ENCODE data around the gene SLC35E3. TPM values are rescaled to one million over a fixed set of nuclear protein-coding genes. Genes with fewer than 3 reads are reported as not detected.

Gene SLC35E3
- total and polyA plus RNA-seq, 2 experiments from 2014 or later = 5.5 to 13.8 TPM

DNA sequence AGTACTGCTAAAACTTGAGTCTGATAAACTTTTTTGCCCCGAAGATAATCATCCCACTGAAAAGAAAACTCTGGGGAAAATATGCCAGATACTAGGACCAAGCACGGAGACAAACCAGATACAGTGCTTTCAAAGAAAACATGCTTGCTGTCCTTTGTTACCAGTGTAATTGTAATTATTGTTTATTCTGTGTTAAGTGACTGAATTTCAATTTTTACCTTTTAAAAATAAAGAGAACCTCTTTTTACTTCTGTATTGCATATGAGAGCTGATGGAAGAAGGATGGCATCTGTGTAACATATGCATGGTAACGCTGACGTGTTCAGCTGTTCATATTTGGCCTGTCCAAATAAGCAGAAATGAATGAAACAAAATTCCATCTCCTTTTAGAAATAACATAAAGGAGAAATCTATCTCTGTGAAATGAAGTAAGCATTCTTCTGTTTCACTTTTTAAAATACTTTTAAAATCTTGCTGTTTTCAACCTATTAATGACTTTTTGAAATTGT is 22.5 kb downstream of the SLC35E3 start:
- Mint-ChIP-seq H3K4me3 (no peak overlapping the region), H3K4me1 (no peaks in the 10 kb centered on the region), H3K27me3 (ENCODE audit: insufficient read depth, low read depth, poor library complexity) (peaks cover 3% of the 10 kb centered on the region), H3K36me3 (ENCODE audit: low read depth) (peaks cover 19% of the 10 kb centered on the region), H3K9me3 (no peaks in the 10 kb centered on the region), H3K27ac (no peak overlapping the region)
- Histone ChIP-seq H4K20me1 (replicated peaks; ENCODE audit: insufficient read depth) (no peaks in the 10 kb centered on the region), H3K4me2 (no peak overlapping the region), H3K27ac (ENCODE audit: low read depth) (no peak overlapping the region), H3K4me3 (no peak overlapping the region), H3K79me2 (replicated peaks; ENCODE audit: insufficient read depth) (no peaks in the 10 kb centered on the region), H2AFZ (no peak overlapping the region), H3K27me3 (ENCODE audit: insufficient read depth) (no peaks in the 10 kb centered on the region), H3K36me3 (ENCODE audit: insufficient read depth) (peaks cover 6% of the 10 kb centered on the region; the same call in 1 of the 2 replicates), H3F3A (replicated peaks; ENCODE audit: low read depth) (no peaks in the 10 kb centered on the region), H3K9me2 (ENCODE audit: insufficient read depth) (no peaks in the 10 kb centered on the region), H3K4me1 (ENCODE audit: insufficient read depth) (no peaks in the 10 kb centered on the region)
- TF ChIP-seq CREB1 (CRISPR knock-in tag; IDR thresholded peaks at IDR 0.05; ENCODE audit: low read depth) = no peak
- TF ChIP-seq, protein P1, sequence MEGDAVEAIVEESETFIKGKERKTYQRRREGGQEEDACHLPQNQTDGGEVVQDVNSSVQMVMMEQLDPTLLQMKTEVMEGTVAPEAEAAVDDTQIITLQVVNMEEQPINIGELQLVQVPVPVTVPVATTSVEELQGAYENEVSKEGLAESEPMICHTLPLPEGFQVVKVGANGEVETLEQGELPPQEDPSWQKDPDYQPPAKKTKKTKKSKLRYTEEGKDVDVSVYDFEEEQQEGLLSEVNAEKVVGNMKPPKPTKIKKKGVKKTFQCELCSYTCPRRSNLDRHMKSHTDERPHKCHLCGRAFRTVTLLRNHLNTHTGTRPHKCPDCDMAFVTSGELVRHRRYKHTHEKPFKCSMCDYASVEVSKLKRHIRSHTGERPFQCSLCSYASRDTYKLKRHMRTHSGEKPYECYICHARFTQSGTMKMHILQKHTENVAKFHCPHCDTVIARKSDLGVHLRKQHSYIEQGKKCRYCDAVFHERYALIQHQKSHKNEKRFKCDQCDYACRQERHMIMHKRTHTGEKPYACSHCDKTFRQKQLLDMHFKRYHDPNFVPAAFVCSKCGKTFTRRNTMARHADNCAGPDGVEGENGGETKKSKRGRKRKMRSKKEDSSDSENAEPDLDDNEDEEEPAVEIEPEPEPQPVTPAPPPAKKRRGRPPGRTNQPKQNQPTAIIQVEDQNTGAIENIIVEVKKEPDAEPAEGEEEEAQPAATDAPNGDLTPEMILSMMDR (conservative IDR thresholded peaks at IDR 0.05; ENCODE audit: low read depth in 2 of 2) = no peak
- TF ChIP-seq, protein P2, sequence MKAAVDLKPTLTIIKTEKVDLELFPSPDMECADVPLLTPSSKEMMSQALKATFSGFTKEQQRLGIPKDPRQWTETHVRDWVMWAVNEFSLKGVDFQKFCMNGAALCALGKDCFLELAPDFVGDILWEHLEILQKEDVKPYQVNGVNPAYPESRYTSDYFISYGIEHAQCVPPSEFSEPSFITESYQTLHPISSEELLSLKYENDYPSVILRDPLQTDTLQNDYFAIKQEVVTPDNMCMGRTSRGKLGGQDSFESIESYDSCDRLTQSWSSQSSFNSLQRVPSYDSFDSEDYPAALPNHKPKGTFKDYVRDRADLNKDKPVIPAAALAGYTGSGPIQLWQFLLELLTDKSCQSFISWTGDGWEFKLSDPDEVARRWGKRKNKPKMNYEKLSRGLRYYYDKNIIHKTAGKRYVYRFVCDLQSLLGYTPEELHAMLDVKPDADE (IDR thresholded peaks at IDR 0.05) = no peak
- no peak for TF ChIP-seq STAT1 (IDR thresholded peaks at IDR 0.05; ENCODE audit: unreplicated experiment)
- TF ChIP-seq JUNB (IDR thresholded peaks at IDR 0.05; ENCODE audit: unreplicated experiment) = no peak
- TF ChIP-seq EZH2 (IDR thresholded peaks at IDR 0.05; ENCODE audit: low read depth, unreplicated experiment) = no peak
- TF ChIP-seq, protein P3, sequence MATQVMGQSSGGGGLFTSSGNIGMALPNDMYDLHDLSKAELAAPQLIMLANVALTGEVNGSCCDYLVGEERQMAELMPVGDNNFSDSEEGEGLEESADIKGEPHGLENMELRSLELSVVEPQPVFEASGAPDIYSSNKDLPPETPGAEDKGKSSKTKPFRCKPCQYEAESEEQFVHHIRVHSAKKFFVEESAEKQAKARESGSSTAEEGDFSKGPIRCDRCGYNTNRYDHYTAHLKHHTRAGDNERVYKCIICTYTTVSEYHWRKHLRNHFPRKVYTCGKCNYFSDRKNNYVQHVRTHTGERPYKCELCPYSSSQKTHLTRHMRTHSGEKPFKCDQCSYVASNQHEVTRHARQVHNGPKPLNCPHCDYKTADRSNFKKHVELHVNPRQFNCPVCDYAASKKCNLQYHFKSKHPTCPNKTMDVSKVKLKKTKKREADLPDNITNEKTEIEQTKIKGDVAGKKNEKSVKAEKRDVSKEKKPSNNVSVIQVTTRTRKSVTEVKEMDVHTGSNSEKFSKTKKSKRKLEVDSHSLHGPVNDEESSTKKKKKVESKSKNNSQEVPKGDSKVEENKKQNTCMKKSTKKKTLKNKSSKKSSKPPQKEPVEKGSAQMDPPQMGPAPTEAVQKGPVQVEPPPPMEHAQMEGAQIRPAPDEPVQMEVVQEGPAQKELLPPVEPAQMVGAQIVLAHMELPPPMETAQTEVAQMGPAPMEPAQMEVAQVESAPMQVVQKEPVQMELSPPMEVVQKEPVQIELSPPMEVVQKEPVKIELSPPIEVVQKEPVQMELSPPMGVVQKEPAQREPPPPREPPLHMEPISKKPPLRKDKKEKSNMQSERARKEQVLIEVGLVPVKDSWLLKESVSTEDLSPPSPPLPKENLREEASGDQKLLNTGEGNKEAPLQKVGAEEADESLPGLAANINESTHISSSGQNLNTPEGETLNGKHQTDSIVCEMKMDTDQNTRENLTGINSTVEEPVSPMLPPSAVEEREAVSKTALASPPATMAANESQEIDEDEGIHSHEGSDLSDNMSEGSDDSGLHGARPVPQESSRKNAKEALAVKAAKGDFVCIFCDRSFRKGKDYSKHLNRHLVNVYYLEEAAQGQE (IDR thresholded peaks at IDR 0.05; ENCODE audit: unreplicated experiment) = no peak
- TF ChIP-seq, protein P4, sequence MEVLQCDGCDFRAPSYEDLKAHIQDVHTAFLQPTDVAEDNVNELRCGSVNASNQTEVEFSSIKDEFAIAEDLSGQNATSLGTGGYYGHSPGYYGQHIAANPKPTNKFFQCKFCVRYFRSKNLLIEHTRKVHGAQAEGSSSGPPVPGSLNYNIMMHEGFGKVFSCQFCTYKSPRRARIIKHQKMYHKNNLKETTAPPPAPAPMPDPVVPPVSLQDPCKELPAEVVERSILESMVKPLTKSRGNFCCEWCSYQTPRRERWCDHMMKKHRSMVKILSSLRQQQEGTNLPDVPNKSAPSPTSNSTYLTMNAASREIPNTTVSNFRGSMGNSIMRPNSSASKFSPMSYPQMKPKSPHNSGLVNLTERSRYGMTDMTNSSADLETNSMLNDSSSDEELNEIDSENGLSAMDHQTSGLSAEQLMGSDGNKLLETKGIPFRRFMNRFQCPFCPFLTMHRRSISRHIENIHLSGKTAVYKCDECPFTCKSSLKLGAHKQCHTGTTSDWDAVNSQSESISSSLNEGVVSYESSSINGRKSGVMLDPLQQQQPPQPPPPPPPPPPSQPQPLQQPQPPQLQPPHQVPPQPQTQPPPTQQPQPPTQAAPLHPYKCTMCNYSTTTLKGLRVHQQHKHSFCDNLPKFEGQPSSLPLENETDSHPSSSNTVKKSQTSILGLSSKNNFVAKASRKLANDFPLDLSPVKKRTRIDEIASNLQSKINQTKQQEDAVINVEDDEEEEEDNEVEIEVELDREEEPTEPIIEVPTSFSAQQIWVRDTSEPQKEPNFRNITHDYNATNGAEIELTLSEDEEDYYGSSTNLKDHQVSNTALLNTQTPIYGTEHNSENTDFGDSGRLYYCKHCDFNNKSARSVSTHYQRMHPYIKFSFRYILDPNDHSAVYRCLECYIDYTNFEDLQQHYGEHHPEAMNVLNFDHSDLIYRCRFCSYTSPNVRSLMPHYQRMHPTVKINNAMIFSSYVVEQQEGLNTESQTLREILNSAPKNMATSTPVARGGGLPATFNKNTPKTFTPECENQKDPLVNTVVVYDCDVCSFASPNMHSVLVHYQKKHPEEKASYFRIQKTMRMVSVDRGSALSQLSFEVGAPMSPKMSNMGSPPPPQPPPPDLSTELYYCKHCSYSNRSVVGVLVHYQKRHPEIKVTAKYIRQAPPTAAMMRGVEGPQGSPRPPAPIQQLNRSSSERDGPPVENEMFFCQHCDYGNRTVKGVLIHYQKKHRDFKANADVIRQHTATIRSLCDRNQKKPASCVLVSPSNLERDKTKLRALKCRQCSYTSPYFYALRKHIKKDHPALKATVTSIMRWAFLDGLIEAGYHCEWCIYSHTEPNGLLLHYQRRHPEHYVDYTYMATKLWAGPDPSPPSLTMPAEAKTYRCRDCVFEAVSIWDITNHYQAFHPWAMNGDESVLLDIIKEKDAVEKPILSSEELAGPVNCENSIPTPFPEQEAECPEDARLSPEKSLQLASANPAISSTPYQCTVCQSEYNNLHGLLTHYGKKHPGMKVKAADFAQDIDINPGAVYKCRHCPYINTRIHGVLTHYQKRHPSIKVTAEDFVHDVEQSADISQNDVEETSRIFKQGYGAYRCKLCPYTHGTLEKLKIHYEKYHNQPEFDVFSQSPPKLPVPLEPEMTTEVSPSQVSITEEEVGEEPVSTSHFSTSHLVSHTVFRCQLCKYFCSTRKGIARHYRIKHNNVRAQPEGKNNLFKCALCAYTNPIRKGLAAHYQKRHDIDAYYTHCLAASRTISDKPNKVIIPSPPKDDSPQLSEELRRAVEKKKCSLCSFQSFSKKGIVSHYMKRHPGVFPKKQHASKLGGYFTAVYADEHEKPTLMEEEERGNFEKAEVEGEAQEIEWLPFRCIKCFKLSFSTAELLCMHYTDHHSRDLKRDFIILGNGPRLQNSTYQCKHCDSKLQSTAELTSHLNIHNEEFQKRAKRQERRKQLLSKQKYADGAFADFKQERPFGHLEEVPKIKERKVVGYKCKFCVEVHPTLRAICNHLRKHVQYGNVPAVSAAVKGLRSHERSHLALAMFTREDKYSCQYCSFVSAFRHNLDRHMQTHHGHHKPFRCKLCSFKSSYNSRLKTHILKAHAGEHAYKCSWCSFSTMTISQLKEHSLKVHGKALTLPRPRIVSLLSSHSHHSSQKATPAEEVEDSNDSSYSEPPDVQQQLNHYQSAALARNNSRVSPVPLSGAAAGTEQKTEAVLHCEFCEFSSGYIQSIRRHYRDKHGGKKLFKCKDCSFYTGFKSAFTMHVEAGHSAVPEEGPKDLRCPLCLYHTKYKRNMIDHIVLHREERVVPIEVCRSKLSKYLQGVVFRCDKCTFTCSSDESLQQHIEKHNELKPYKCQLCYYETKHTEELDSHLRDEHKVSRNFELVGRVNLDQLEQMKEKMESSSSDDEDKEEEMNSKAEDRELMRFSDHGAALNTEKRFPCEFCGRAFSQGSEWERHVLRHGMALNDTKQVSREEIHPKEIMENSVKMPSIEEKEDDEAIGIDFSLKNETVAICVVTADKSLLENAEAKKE (CRISPR knock-in tag; IDR thresholded peaks at IDR 0.05) = no peak
- TF ChIP-seq ZNF114 (CRISPR knock-in tag; IDR thresholded peaks at IDR 0.05) = no peak
- no peak for TF ChIP-seq ZNF331 (CRISPR knock-in tag; IDR thresholded peaks at IDR 0.05; ENCODE audit: low read depth)
- TF ChIP-seq POLR2AphosphoS5 (IDR thresholded peaks at IDR 0.05; ENCODE audit: low read depth) = no peak
- no peak for TF ChIP-seq EZH2phosphoT487 (IDR thresholded peaks at IDR 0.05; ENCODE audit: unreplicated experiment)
- no peak for TF ChIP-seq NANOG (IDR thresholded peaks at IDR 0.05; ENCODE audit: borderline replicate concordance)
- ATAC-seq (no peak), DNase-seq (ENCODE audit: low spot score) (no peak)

All from GM23338 (cell line).